H1 (cell line): ENCODE measurements around the gene FOSB. TPM values are rescaled to one million over a fixed set of nuclear protein-coding genes. Genes with fewer than 3 reads are reported as not detected.

Experiments used
- CTCF ChIA-PET: fragments of 300-600 bp; sonication (Branson Sonifier 250); formaldehyde crosslinking; loops from one replicate; lab custom pipeline; 2021; ENCODE audit not compliant: partially characterized antibody; lab: Charles Lee
- POLR2A ChIA-PET: fragments of 300-600 bp; sonication (Branson Sonifier 250); formaldehyde crosslinking; loops from one replicate; lab custom pipeline; 2021; ENCODE audit warnings: inconsistent platforms; ENCODE audit not compliant: partially characterized antibody; lab: Charles Lee
- DNase-seq, 2 experiments: peaks; one replicate each; pipeline versions ENCODE4 v3.0.0 to v3.0.0-alpha.2; 2010 to 2022; ENCODE audit warnings: low spot score in 2 of 2, low read depth in 1 of 2, mixed read lengths in 1 of 2
- FAIRE-seq: peaks from 2 replicates; lab custom pipeline; 2011; peaks lifted over from hg19 to GRCh38; lab: Jason Lieb, UNC
- H2AFZ ChIP-seq: 2 replicates; pipeline ENCODE4 v1.8.1; 2012; ENCODE audit warnings: low read length, inconsistent platforms
- H2AK5ac ChIP-seq: 2 replicates; pipeline ENCODE4 v1.6.1; 2013; ENCODE audit warnings: low read depth, low read length
- H2BK120ac ChIP-seq: replicated peaks from 2 replicates; pipeline ENCODE3; 2013; ENCODE audit warnings: low read depth, low read length, inconsistent platforms
- H2BK12ac ChIP-seq: 2 replicates; pipeline ENCODE4 v1.6.1; 2013; ENCODE audit warnings: low read depth, low read length
- H2BK15ac ChIP-seq: 2 replicates; pipeline ENCODE4 v1.6.1; 2013; ENCODE audit warnings: low read length
- H2BK20ac ChIP-seq: 2 replicates; pipeline ENCODE4 v1.6.1; 2013; ENCODE audit warnings: low read length
- H2BK5ac ChIP-seq: 2 replicates; pipeline ENCODE4 v1.6.1; 2013; ENCODE audit warnings: low read depth, low read length
- H3K14ac ChIP-seq: 2 replicates; pipeline ENCODE4 v1.6.1; 2013; ENCODE audit warnings: inconsistent platforms; ENCODE audit not compliant: insufficient read length
- H3K18ac ChIP-seq: 2 replicates; pipeline ENCODE4 v1.6.1; 2013; ENCODE audit warnings: low read length; ENCODE audit errors: extremely low read depth
- H3K23ac ChIP-seq: 2 replicates; pipeline ENCODE4 v1.6.1; 2013; ENCODE audit warnings: inconsistent platforms; ENCODE audit not compliant: insufficient read length
- H3K23me2 ChIP-seq: 2 replicates; pipeline ENCODE4 v1.6.1; 2013; ENCODE audit warnings: low read depth, low read length
- H3K27ac ChIP-seq: 2 replicates; pipeline ENCODE4 v1.6.1; 2011; ENCODE audit warnings: low read depth, low read length, inconsistent platforms
- H3K27me3 ChIP-seq, 4 experiments: replicated peaks in 1 of 4; 1 replicate in 1 of 4; 2 replicates in 3 of 4; pipeline versions ENCODE4 v1.6.1 to v1.8.1; 2011 to 2013; ENCODE audit warnings: low read length in 3 of 4, mild to moderate bottlenecking in 3 of 4, inconsistent platforms in 2 of 4, mixed read lengths in 2 of 4, moderate library complexity in 1 of 4; ENCODE audit not compliant: control insufficient read depth in 3 of 4, insufficient read depth in 3 of 4; ENCODE audit errors: extremely low read depth in 1 of 4
- H3K36me3 ChIP-seq, 4 experiments: 2 replicates each; pipeline versions ENCODE4 v1.6.1 to v1.8.1; 2011 to 2013; ENCODE audit warnings: mild to moderate bottlenecking in 4 of 4, low read length in 3 of 4, moderate library complexity in 2 of 4, control low read depth in 1 of 4, inconsistent platforms in 1 of 4; ENCODE audit not compliant: insufficient read depth in 4 of 4, control insufficient read depth in 2 of 4
- H3K4ac ChIP-seq: replicated peaks from 2 replicates; pipeline ENCODE3; 2013; ENCODE audit warnings: low read length, low read depth, mixed read lengths, inconsistent platforms; ENCODE audit not compliant: insufficient read length
- H3K4me1 ChIP-seq, 4 experiments: replicated peaks in 1 of 4; 1 replicate in 1 of 4; 2 replicates in 3 of 4; pipeline versions ENCODE4 v1.6.1 to v1.8.1; 2011 to 2013; ENCODE audit warnings: low read length in 3 of 4, inconsistent platforms in 2 of 4, mixed read lengths in 1 of 4; ENCODE audit not compliant: insufficient read depth in 4 of 4, control insufficient read depth in 3 of 4
- H3K4me2 ChIP-seq, 2 experiments: 2 replicates each; pipeline versions ENCODE4 v1.6.1 to v1.8.1; 2011 to 2013; ENCODE audit warnings: low read depth in 2 of 2, low read length in 2 of 2, control low read depth in 1 of 2, inconsistent platforms in 1 of 2, mild to moderate bottlenecking in 1 of 2; ENCODE audit not compliant: insufficient read depth in 1 of 2
- H3K4me3 ChIP-seq, 4 experiments: fragments of 200-600, 300-600 bp in 1 of 4; sonication (generic), shearing (Covaris generic), sonication (Bioruptor Twin) in 1 of 4; 2 replicates each; pipeline versions ENCODE4 v1.5.1 to v1.8.1; 2011 to 2016; ENCODE audit warnings: low read length in 4 of 4, low read depth in 3 of 4, control low read depth in 2 of 4, inconsistent platforms in 2 of 4, mild to moderate bottlenecking in 2 of 4, mixed read lengths in 1 of 4, moderate library complexity in 1 of 4; ENCODE audit not compliant: insufficient read depth in 2 of 4; ENCODE audit errors: extremely low read depth in 1 of 4
- H3K56ac ChIP-seq: replicated peaks from 2 replicates; pipeline ENCODE3; 2013; ENCODE audit warnings: low read depth, mild to moderate bottlenecking, mixed read lengths, low read length, inconsistent platforms; ENCODE audit not compliant: insufficient read length
- H3K79me1 ChIP-seq: 2 replicates; pipeline ENCODE4 v1.6.1; 2013; ENCODE audit warnings: low read depth, low read length, control low read depth
- H3K79me2 ChIP-seq, 2 experiments: 2 replicates each; pipeline versions ENCODE4 v1.6.1 to v1.8.1; 2012 to 2013; ENCODE audit warnings: low read length in 2 of 2, mild to moderate bottlenecking in 2 of 2, inconsistent platforms in 1 of 2; ENCODE audit not compliant: insufficient read depth in 2 of 2, control insufficient read depth in 1 of 2
- H3K9ac ChIP-seq, 4 experiments: replicated peaks in 1 of 4; 1 replicate in 1 of 4; 2 replicates in 3 of 4; pipeline versions ENCODE4 v1.6.1 to v1.8.1; 2011 to 2013; ENCODE audit warnings: low read depth in 3 of 4, low read length in 3 of 4, control low read depth in 2 of 4, mild to moderate bottlenecking in 2 of 4, moderate library complexity in 2 of 4, inconsistent platforms in 1 of 4; ENCODE audit errors: extremely low read depth in 1 of 4
- H3K9me3 ChIP-seq, 2 experiments: 2 replicates each; pipeline versions ENCODE4 v1.6.1 to v1.8.1; 2012 to 2013; ENCODE audit warnings: mild to moderate bottlenecking in 2 of 2, moderate library complexity in 2 of 2, control low read depth in 1 of 2, inconsistent platforms in 1 of 2, low read depth in 1 of 2, low read length in 1 of 2, mixed read lengths in 1 of 2; ENCODE audit not compliant: insufficient read depth in 2 of 2
- H4K20me1 ChIP-seq, 2 experiments: replicated peaks in 1 of 2; 2 replicates each; pipeline versions ENCODE3 to v1.8.1; 2011 to 2013; ENCODE audit warnings: inconsistent platforms in 2 of 2, low read length in 2 of 2, mild to moderate bottlenecking in 1 of 2; ENCODE audit not compliant: insufficient read depth in 2 of 2, control insufficient read depth in 1 of 2
- H4K5ac ChIP-seq: 2 replicates; pipeline ENCODE4 v1.6.1; 2013; ENCODE audit warnings: low read length, low read depth, mixed read lengths, inconsistent platforms; ENCODE audit not compliant: insufficient read length
- H4K8ac ChIP-seq: 2 replicates; pipeline ENCODE4 v1.8.0; 2013; ENCODE audit warnings: mild to moderate bottlenecking, moderate library complexity, low read length, inconsistent platforms; ENCODE audit not compliant: insufficient read depth; ENCODE audit errors: extremely low read depth
- H4K91ac ChIP-seq: replicated peaks from 2 replicates; pipeline ENCODE3; 2013; ENCODE audit warnings: low read length, mixed read lengths, inconsistent platforms; ENCODE audit not compliant: insufficient read length
- KDM1A ChIP-seq: fragments of 200-600, 300-600 bp; sonication (generic); IDR thresholded peaks from 2 replicates; pipeline ENCODE4 v1.7.1; 2016; ENCODE audit warnings: mild to moderate bottlenecking, low read length, borderline replicate concordance
- RNF2 ChIP-seq: fragments of 200-900, 300-1000 bp; sonication (generic); IDR thresholded peaks from 2 replicates; pipeline ENCODE4 v1.7.1; 2016; ENCODE audit warnings: borderline replicate concordance, low read depth, mild to moderate bottlenecking, antibody characterized with exemption, low read length; ENCODE audit not compliant: poor library complexity, severe bottlenecking; ENCODE audit errors: missing control alignments
- WGBS, 2 experiments: shearing (Covaris generic) in 1 of 2; methylation state at CpG; one replicate each; pipeline versions ENCODE4 v1.1.6 to v1.1.7; 2013 to 2015; ENCODE audit warnings: low lambda C conversion rate in 2 of 2, mixed read lengths in 2 of 2, inconsistent platforms in 1 of 2, low coverage in 1 of 2, missing lambda C conversion rate in 1 of 2; ENCODE audit not compliant: insufficient replicate concordance in 2 of 2, insufficient coverage in 1 of 2, insufficient read length in 1 of 2; ENCODE audit errors: extremely low coverage in 1 of 2, missing lambda C conversion rate in 1 of 2; 5-methylcytosine and 5-hydroxymethylcytosine counted together
- polyA plus RNA-seq, 7 experiments: library from polyadenylated mRNA; depleted of rRNA in 3 of 7; stranded (reverse) in 5 of 7; unstranded in 2 of 7; fragments of >200 nt in 5 of 7; fragments of 200-250 nt in 2 of 7; gene quantifications; 1 replicate in 5 of 7; 2 replicates in 1 of 7; 4 replicates in 1 of 7; pipeline versions ENCODE4 v1.2.1 to v1.2.3, GENCODE V29; 2011 to 2013; ENCODE audit warnings: missing spikeins in 2 of 7, mixed read lengths in 2 of 7
- total RNA-seq: library from RNA; stranded (reverse); fragmentation: NEBNext Ultra II Directional; extraction: Animal tissue kit (Norgen Biotek cat#: 25700); gene quantifications from 2 replicates; pipeline ENCODE4 v1.2.1, GENCODE V29; 2021

Gene FOSB
- total and polyA plus RNA-seq, 2 of the 8 experiments (the other 6 are each of a cell fraction or from before 2014, with no cell fraction given) = 0.44 to 2.7 TPM

GRCh38 chr19:45451850-45452387 is 15.9 kb upstream of the FOSB start:
- FAIRE-seq = no peak
- Histone ChIP-seq H3K9me3 (no peaks in the 10 kb centered on the region), H3K27me3 (peaks cover 0 to 19% (median 14%) of the 10 kb centered on the region in 4 experiments; a peak in 6 of 7 replicates), H2BK120ac (no peak overlapping the region), H4K20me1 (no peaks in the 10 kb centered on the region), H3K23ac (no peak overlapping the region), H3K4me2 (peak overlapping the region in 1 of 2 experiments; percentile 70; a peak in 1 of 4 replicates), H3K79me2 (no peaks in the 10 kb centered on the region), H3K4me3 (no peak overlapping the region), H2AK5ac (peak overlapping the region; percentile 87; the same call in 1 of the 2 replicates), H3K4ac (no peak overlapping the region), H2BK5ac (no peak overlapping the region), H3K56ac (no peak overlapping the region), H3K14ac (no peak overlapping the region), H3K23me2 (peaks cover 13% of the 10 kb centered on the region), H4K8ac (no peak overlapping the region), H4K91ac (no peak overlapping the region), H3K9ac (no peak overlapping the region), H3K4me1 (peaks cover 0 to 15% (median 9%) of the 10 kb centered on the region in 4 experiments; a peak in 5 of 7 replicates), H2BK15ac (no peak overlapping the region), H3K36me3 (no peaks in the 10 kb centered on the region), H3K27ac (no peak overlapping the region), H3K18ac (no peak overlapping the region), H3K79me1 (no peaks in the 10 kb centered on the region), H2AFZ (no peak overlapping the region), H2BK12ac (peak overlapping the region; percentile 80; the same call in 1 of the 2 replicates), H4K5ac (no peak overlapping the region), H2BK20ac (no peak overlapping the region)
- WGBS, 2 experiments = 91% methylated on average over 12 of the region's 12 CpGs; no CpG with 5 or more reads in 1 of the 2 experiments
- no peak for DNase-seq
- ChIA-PET CTCF (interaction anchor here (0.9 to 3.6 kb wide), 10 partner anchors 11 to 53 kb away, joined by 3 to 24 read pairs (median 5); no protein-coding TSS in a partner anchor), POLR2A (interaction anchor here (0.9 to 4.0 kb wide), 9 partner anchors 9 to 76 kb away, joined by 3 to 31 read pairs (median 4); partner anchors contain the start of genes FOSB and PPM1N)
- TF ChIP-seq KDM1A (0 out of 2 replicates have a peak, but pooled peaks have one; percentile 26), RNF2 (no peak)
